ENCODE measurements around the gene PRPF39.

- TF ChIP-seq POLR2A (IDR thresholded peaks at IDR 0.05) = no peak
- no peak for TF ChIP-seq CTCF (IDR thresholded peaks at IDR 0.05)
- no peak for TF ChIP-seq POLR2AphosphoS5 (IDR thresholded peaks at IDR 0.05)
- no peak for TF ChIP-seq EP300 (IDR thresholded peaks at IDR 0.05)
These were observed 17.2 kb upstream of the PRPF39 start for GRCh38 chr14:45066667-45067066.
